Erythroblast (primary cell): Measurements from ENCODE around the gene ELK3.
A peak's percentile ranks its signal among the peaks of the same experiment; 100 is the strongest.

Experiments used
- DNase-seq, 2 experiments: peaks; one replicate each; lab custom pipeline; 2025; lab: John Stamatoyannopoulos, UW
- GATA1 ChIP-seq: IDR thresholded peaks from 2 replicates; pipeline ENCODE4 v1.6.1; 2011; ENCODE audit warnings: low read depth, mild to moderate bottlenecking, control low read depth, low read length, moderate library complexity
- POLR2A ChIP-seq: IDR thresholded peaks from 2 replicates; pipeline ENCODE4 v1.6.1; 2011; ENCODE audit warnings: mild to moderate bottlenecking, low read length

Gene ELK3

GRCh38 chr12:96193725-96194575 lies at the start of gene ELK3:
Gene ELK3 (plus strand): TSS chr12:96194375.
- no peak for TF ChIP-seq POLR2A
- no peak for TF ChIP-seq GATA1
- DNase-seq, result peak; percentile 13 to 20

GRCh38 chr12:96146747-96147146 lies 47.4 kb upstream of the ELK3 start:
- DNase-seq, result no peak
- TF ChIP-seq GATA1 (no peak), POLR2A (no peak)

- TF ChIP-seq GATA1, result no peak
- no peak for TF ChIP-seq POLR2A
- no peak for DNase-seq
These were observed 43.7 kb upstream of the ELK3 start for GRCh38 chr12:96150442-96150841.

GRCh38 chr12:96152164-96152563 lies 42.0 kb upstream of the ELK3 start:
- TF ChIP-seq POLR2A (no peak), GATA1 (no peak)
- DNase-seq, result no peak

GRCh38 chr12:96153131-96153725 lies 40.9 kb upstream of the ELK3 start:
- no peak for TF ChIP-seq GATA1
- TF ChIP-seq POLR2A, result no peak
- DNase-seq, result no peak

GRCh38 chr12:96155181-96155580 lies 39.0 kb upstream of the ELK3 start:
- TF ChIP-seq POLR2A (no peak), GATA1 (no peak)
- DNase-seq, result no peak

- no peak for TF ChIP-seq POLR2A
- no peak for DNase-seq
These were observed 38.4 kb upstream of the ELK3 start for GRCh38 chr12:96155781-96156180.

- no peak for DNase-seq
- no peak for TF ChIP-seq POLR2A
- no peak for TF ChIP-seq GATA1
These were observed 38.0 kb upstream of the ELK3 start for GRCh38 chr12:96156211-96156610.

- DNase-seq, result no peak
- TF ChIP-seq POLR2A (no peak), GATA1 (no peak)
These were observed 36.7 kb upstream of the ELK3 start for GRCh38 chr12:96157427-96157826.

- no peak for TF ChIP-seq GATA1
- no peak for TF ChIP-seq POLR2A
- DNase-seq, result no peak
These were observed 29.0 kb upstream of the ELK3 start for GRCh38 chr12:96164951-96165811.

- no peak for DNase-seq
- TF ChIP-seq GATA1, result no peak
- TF ChIP-seq POLR2A, result no peak
These were observed 27.4 kb upstream of the ELK3 start for GRCh38 chr12:96166765-96167164.

GRCh38 chr12:96167492-96167891 lies 26.7 kb upstream of the ELK3 start:
- TF ChIP-seq GATA1, result no peak
- TF ChIP-seq POLR2A, result no peak
- DNase-seq, result no peak

GRCh38 chr12:96170328-96170727 lies 23.8 kb upstream of the ELK3 start:
- no peak for DNase-seq
- no peak for TF ChIP-seq GATA1
- no peak for TF ChIP-seq POLR2A

GRCh38 chr12:96170762-96171161 lies 23.4 kb upstream of the ELK3 start:
- TF ChIP-seq GATA1 (no peak), POLR2A (no peak)
- DNase-seq, result no peak
